NCI-H446 treated with DMSO at 0.1 percent for 48 hours (cell line): Measurements from ENCODE around the gene SPSB2.
"Not testable (repeated sequence)": the region's sequence is repeated elsewhere in the genome, so short reads cannot be mapped to it uniquely, and the experiment has no call there.

Source experiments
- DNase-seq: peaks from one replicate; lab custom pipeline; 2025; lab: John Stamatoyannopoulos, UW

The SPSB2 gene

GRCh38 chr12:6899837-6900519 lies 26.9 kb upstream of the SPSB2 start:
- no peak for DNase-seq

GRCh38 chr12:6899427-6899826 lies 26.3 kb upstream of the SPSB2 start:
- DNase-seq = no peak

GRCh38 chr12:6896846-6897435 lies 23.8 kb upstream of the SPSB2 start:
- peak; percentile 80 for DNase-seq

- DNase-seq = no peak
Measured at GRCh38 chr12:6894321-6894720, 21.2 kb upstream of the SPSB2 start.

- not testable (repeated sequence) for DNase-seq
Measured at GRCh38 chr12:6892683-6893082, 19.6 kb upstream of the SPSB2 start.

- no peak for DNase-seq
Measured at GRCh38 chr12:6891646-6892001, 18.5 kb upstream of the SPSB2 start.

- peak; percentile 94 for DNase-seq
Measured at GRCh38 chr12:6890789-6891645, 17.9 kb upstream of the SPSB2 start.

- not testable (repeated sequence) for DNase-seq
Measured at GRCh38 chr12:6889775-6890573, 16.9 kb upstream of the SPSB2 start.

- not testable (repeated sequence) for DNase-seq
Measured at GRCh38 chr12:6888794-6889193, 15.7 kb upstream of the SPSB2 start.

- DNase-seq = no peak
Measured at GRCh38 chr12:6888360-6888759, 15.3 kb upstream of the SPSB2 start.

- no peak for DNase-seq
Measured at GRCh38 chr12:6887460-6887859, 14.4 kb upstream of the SPSB2 start.

GRCh38 chr12:6886206-6886999 lies 13.3 kb upstream of the SPSB2 start:
- DNase-seq = not testable (repeated sequence)

- no peak for DNase-seq
Measured at GRCh38 chr12:6884539-6884938, 11.4 kb upstream of the SPSB2 start.

- no peak for DNase-seq
Measured at GRCh38 chr12:6883683-6884082, 10.6 kb upstream of the SPSB2 start.

- no peak for DNase-seq
Measured at GRCh38 chr12:6883252-6883651, 10.1 kb upstream of the SPSB2 start.

- not testable (repeated sequence) for DNase-seq
Measured at GRCh38 chr12:6879824-6880223, 6.7 kb upstream of the SPSB2 start.

- not testable (repeated sequence) for DNase-seq
Measured at GRCh38 chr12:6874015-6874368, 889 bp upstream of the SPSB2 start.

GRCh38 chr12:6872073-6873048 lies 742 bp downstream of the SPSB2 start:
- DNase-seq = peak; percentile 38

GRCh38 chr12:6871052-6871957 lies 1.8 kb downstream of the SPSB2 start:
- no peak for DNase-seq
